GM20000 (cell line): ENCODE results near the gene HLA-DQA1.
"Not testable (repeated sequence)": the region's sequence is repeated elsewhere in the genome, so short reads cannot be mapped to it uniquely, and the experiment has no call there.

Experiments
- DNase-seq: peaks from one replicate; pipeline ENCODE4 v3.0.0; 2012; ENCODE audit warnings: low spot score
- TF ChIP-seq, protein P1 (sequence below): IDR thresholded peaks from 2 replicates; pipeline ENCODE4 v1.5.1; 2012; ENCODE audit warnings: mild to moderate bottlenecking, control low read depth; ENCODE audit errors: extremely low read depth, missing control alignments

Gene HLA-DQA1

GRCh38 chr6:32623693-32624092, 13.5 kb upstream of the HLA-DQA1 start:
- TF ChIP-seq, protein P1, sequence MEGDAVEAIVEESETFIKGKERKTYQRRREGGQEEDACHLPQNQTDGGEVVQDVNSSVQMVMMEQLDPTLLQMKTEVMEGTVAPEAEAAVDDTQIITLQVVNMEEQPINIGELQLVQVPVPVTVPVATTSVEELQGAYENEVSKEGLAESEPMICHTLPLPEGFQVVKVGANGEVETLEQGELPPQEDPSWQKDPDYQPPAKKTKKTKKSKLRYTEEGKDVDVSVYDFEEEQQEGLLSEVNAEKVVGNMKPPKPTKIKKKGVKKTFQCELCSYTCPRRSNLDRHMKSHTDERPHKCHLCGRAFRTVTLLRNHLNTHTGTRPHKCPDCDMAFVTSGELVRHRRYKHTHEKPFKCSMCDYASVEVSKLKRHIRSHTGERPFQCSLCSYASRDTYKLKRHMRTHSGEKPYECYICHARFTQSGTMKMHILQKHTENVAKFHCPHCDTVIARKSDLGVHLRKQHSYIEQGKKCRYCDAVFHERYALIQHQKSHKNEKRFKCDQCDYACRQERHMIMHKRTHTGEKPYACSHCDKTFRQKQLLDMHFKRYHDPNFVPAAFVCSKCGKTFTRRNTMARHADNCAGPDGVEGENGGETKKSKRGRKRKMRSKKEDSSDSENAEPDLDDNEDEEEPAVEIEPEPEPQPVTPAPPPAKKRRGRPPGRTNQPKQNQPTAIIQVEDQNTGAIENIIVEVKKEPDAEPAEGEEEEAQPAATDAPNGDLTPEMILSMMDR: no peak
- DNase-seq: no peak

- no peak for DNase-seq
- TF ChIP-seq, protein P1: no peak
Measured at GRCh38 chr6:32624565-32624964, 12.6 kb upstream of the HLA-DQA1 start.

DNA sequence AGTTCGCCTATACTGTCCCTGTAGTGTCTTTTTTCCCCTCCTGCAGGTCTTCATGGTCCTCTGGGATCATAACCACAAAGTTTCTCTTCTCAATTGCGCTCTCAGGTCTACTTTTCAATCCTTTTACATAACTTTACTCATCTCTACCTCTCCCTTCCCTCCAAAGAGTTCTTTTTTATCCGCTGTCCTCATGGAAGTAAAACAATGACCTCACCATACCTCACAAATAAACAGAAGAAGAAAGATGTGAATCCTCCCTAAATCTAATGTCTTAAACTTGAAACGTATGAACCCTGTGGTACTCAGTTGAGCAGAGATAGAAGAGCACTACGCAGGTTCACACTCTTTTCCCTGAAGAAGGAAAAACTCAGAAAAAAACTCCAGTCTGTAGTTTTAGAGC, 12.1 kb upstream of the HLA-DQA1 start:
- DNase-seq: no peak
- TF ChIP-seq, protein P1: no peak

DNA sequence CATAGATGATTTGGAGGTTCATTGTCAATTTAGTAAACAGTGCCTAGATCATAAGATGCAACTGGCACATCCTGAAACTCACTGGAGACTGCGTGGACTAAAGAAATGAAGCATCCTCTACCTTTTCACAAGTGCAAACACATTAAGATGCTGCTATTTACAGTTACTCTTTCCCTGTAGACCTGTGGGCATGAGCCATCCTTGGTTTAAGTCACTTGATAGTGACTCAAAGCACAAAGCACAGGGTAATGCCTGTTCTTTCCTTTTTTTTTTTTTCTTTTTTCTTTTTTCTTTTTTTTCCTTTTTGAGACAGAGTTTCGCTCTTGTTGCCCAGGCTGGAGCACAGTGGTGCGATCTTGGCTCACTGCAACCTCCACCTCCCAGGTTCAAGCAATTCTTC, 10.0 kb upstream of the HLA-DQA1 start:
- DNase-seq: no peak
- TF ChIP-seq, protein P1: no peak

DNA sequence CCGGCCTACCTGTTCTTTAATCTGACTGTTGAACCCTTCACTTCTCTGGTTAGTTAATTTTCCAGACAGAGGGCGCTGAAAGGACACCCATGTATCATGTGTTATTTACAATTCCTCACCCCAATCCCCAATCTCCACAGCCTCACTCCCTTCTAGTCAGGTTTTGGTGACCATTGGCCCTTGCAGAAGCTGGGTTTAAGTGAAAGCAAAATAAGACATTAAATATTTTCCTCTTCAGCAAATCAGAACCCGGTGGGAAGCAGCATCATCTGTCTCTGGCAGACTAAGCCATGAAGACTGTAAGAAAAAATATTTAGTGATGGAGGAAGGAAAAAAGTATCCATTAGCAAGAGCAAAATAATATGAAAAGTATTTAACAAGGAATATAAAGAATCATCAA, 9.4 kb upstream of the HLA-DQA1 start:
- DNase-seq: peak; percentile 25
- TF ChIP-seq, protein P1: no peak

DNA sequence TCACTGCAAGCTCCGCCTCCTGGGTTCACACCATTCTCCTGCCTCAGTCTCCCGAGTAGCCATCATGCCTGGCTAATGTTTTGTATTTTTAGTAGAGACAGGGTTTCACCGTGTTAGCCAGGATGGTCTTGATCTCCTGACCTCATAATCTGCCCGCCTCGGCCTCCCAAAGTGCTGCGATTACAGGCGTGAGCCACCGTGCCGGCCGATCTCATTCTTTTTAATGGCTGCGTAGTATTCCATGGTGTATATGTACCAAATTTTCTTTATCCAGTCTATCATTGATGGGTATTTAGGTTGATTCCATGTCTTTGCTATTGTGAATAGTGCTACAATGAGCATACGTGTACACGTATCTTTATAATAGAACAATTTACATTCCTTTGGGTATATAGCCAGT, 7.4 kb upstream of the HLA-DQA1 start:
- DNase-seq: not testable (repeated sequence)

- no peak for DNase-seq
- TF ChIP-seq, protein P1: no peak
Measured at GRCh38 chr6:32635526-32636123, 1.6 kb upstream of the HLA-DQA1 start.

DNA sequence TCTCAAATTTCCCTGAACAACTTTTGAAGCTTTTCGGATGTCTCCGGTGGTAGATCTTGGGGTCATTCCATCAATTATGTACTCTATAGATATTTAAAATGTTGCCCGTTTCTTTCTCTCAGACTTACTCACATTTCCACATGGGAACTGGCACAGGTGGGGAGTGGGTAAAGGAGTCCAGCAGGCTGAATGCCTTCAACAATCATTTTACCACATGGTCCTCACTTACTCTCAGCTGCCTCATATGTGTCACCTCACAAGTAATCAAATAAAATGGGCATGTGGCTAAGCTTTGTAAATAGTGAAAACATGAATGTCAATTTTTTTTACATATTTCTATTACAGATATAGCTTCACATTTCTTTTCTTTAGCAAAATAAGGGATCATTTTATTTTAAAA, 677 bp downstream of the HLA-DQA1 start:
- no peak for DNase-seq
- TF ChIP-seq, protein P1: no peak
